SU-DHL-6 (cell line): ENCODE measurements around the gene HSD3B2.

Experiments
- H2AFZ ChIP-seq: fragments of 200-600 bp; sonication (generic); 2 replicates; pipeline ENCODE4 v1.6.1; 2014; ENCODE audit warnings: low read depth, mild to moderate bottlenecking, moderate library complexity, mixed read lengths, antibody characterized with exemption, low read length; ENCODE audit not compliant: severe bottlenecking
- H3F3A ChIP-seq: fragments of 200-600 bp; shearing (Covaris generic); 2 replicates; pipeline ENCODE4 v1.6.0; 2016; ENCODE audit warnings: antibody characterized with exemption, mild to moderate bottlenecking; ENCODE audit not compliant: insufficient read depth
- H3K27ac ChIP-seq: fragments of 200-600 bp; sonication (generic); 2 replicates; pipeline ENCODE4 v1.5.1; 2016; ENCODE audit warnings: low read depth, mild to moderate bottlenecking, low read length, moderate library complexity, mixed read lengths
- H3K27me3 ChIP-seq: fragments of 200-600 bp; sonication (generic), shearing (Covaris generic); 2 replicates; pipeline ENCODE4 v1.6.0; 2014; ENCODE audit warnings: mild to moderate bottlenecking, low read length
- H3K36me3 ChIP-seq: fragments of 200-600 bp; sonication (generic); 2 replicates; pipeline ENCODE4 v1.6.1; 2014; ENCODE audit warnings: mild to moderate bottlenecking, low read length, mixed read lengths
- H3K4me2 ChIP-seq: fragments of 300-600, 200-600 bp; shearing (Covaris generic), sonication (generic); 2 replicates; pipeline ENCODE4 v1.6.0; 2014; ENCODE audit warnings: low read length, low read depth, mild to moderate bottlenecking; ENCODE audit not compliant: poor library complexity, severe bottlenecking
- H3K4me3 ChIP-seq: fragments of 200-600 bp; sonication (generic); 2 replicates; pipeline ENCODE4 v1.5.1; 2014; ENCODE audit warnings: antibody characterized with exemption, low read length, mild to moderate bottlenecking, mixed read lengths; ENCODE audit not compliant: insufficient read depth, poor library complexity, severe bottlenecking
- H3K79me2 ChIP-seq: fragments of 200-600 bp; sonication (generic); 2 replicates; pipeline ENCODE4 v1.6.1; 2014; ENCODE audit warnings: mild to moderate bottlenecking, low read length, moderate library complexity; ENCODE audit not compliant: insufficient read depth
- H3K9ac ChIP-seq: fragments of 200-600 bp; sonication (generic); 2 replicates; pipeline ENCODE4 v1.7.0; 2014; ENCODE audit warnings: mild to moderate bottlenecking, low read length
- H3K9me2 ChIP-seq: fragments of 200-600 bp; sonication (generic); replicated peaks from 2 replicates; pipeline ENCODE4 v1.6.1; 2014; ENCODE audit warnings: low read length; ENCODE audit not compliant: insufficient read depth
- H3K9me3 ChIP-seq: fragments of 200-600 bp; sonication (generic); 2 replicates; pipeline ENCODE4 v1.6.1; 2014; ENCODE audit warnings: low read length, mixed read lengths; ENCODE audit not compliant: insufficient read depth
- H4K20me1 ChIP-seq: fragments of 200-600 bp; sonication (generic); 2 replicates; pipeline ENCODE4 v1.6.1; 2014; ENCODE audit warnings: low read depth, mild to moderate bottlenecking, antibody characterized with exemption, low read length, moderate library complexity, mixed read lengths
- EZH2phosphoT487 ChIP-seq: fragments of 200-600 bp; sonication (generic), shearing (Covaris generic); conservative IDR thresholded peaks from 2 replicates; pipeline ENCODE4 v1.6.1; 2018; ENCODE audit warnings: mild to moderate bottlenecking, antibody characterized with exemption, low read length, moderate library complexity, mixed read lengths
- TF ChIP-seq, protein P1 (sequence below): fragments of 200-600 bp; sonication (generic); IDR thresholded peaks from one replicate; pipeline ENCODE4 v1.5.1; 2017; ENCODE audit warnings: antibody characterized with exemption, mild to moderate bottlenecking, low read length, moderate library complexity; ENCODE audit not compliant: insufficient read depth, poor library complexity, severe bottlenecking

Gene HSD3B2

DNA sequence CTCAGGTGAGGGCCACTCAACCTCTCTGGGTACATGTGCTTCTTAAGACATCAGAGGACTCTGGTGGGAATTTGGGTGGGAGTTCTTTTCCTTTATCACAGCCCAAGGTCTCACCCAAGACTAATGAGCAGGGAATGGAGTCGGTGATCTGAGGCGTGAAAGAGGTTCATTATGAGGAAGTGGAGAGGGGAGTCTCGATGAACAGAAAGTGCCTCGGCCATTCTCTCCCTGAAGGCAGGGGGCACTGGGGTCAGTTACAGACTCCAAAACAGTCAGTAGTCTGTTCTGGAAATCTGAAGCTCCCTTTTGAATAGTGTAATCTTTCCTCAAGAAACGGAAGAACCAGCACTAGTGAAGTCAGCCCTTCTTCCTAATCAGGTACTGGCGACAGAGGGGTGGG is 36.2 kb downstream of the HSD3B2 start:
- TF ChIP-seq, protein P1, sequence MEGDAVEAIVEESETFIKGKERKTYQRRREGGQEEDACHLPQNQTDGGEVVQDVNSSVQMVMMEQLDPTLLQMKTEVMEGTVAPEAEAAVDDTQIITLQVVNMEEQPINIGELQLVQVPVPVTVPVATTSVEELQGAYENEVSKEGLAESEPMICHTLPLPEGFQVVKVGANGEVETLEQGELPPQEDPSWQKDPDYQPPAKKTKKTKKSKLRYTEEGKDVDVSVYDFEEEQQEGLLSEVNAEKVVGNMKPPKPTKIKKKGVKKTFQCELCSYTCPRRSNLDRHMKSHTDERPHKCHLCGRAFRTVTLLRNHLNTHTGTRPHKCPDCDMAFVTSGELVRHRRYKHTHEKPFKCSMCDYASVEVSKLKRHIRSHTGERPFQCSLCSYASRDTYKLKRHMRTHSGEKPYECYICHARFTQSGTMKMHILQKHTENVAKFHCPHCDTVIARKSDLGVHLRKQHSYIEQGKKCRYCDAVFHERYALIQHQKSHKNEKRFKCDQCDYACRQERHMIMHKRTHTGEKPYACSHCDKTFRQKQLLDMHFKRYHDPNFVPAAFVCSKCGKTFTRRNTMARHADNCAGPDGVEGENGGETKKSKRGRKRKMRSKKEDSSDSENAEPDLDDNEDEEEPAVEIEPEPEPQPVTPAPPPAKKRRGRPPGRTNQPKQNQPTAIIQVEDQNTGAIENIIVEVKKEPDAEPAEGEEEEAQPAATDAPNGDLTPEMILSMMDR: no peak
- no peak for TF ChIP-seq EZH2phosphoT487
- no peaks in the 10 kb centered on the region for H3K36me3 ChIP-seq
- H3K27me3 ChIP-seq: no peaks in the 10 kb centered on the region

DNA sequence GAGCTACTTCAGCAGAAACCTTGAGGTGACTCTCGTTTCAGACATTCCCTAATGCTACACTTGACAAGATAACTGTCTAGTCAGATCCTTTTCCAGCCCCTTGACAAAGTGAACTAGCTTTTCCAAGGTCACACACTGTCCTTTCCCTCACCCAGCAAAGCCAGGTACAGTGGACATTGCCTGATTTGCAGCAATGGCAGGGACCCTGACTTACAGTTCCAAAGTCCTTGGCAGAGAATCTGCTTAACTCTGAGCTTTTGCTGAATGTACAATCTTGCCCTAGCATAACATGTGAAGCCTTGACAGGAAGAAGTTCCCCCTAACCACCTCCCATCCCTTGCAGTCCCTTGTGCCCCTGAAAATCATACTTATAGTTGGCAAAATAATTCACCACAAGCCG is 37.1 kb downstream of the HSD3B2 start:
- no peak overlapping the region for H3K4me2 ChIP-seq

More for the DNA sequence above, 36.2 kb downstream of the HSD3B2 start:
- H3K27ac ChIP-seq: no peak overlapping the region
- H2AFZ ChIP-seq: no peak overlapping the region
- H3K9ac ChIP-seq: no peak overlapping the region
- H3K9me3 ChIP-seq: no peaks in the 10 kb centered on the region
- H3K4me2 ChIP-seq: no peak overlapping the region
- H3F3A ChIP-seq: no peaks in the 10 kb centered on the region
- no peak overlapping the region for H3K4me3 ChIP-seq
- no peaks in the 10 kb centered on the region for H3K79me2 ChIP-seq
- H4K20me1 ChIP-seq: no peaks in the 10 kb centered on the region
- H3K9me2 ChIP-seq: no peaks in the 10 kb centered on the region

DNA sequence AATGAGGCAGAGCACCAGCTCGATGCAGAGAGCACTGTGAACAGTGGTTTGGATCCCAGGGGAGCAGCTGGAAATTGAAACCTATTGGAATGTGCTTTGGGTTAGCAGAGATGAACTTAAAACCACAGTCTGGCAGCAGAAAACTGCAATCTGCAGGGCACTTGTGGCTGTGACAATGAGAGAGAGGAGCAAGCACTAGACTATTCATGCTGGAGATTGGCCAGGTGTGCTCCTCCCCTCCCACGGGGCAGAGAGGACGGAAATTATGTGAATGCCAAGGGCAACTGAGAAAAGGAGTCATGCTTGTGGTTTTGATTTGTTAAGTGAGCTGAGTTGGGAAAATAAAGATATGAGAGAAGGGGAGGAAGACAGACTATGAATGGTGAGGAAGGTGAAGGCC is 38.1 kb downstream of the HSD3B2 start:
- no peaks in the 10 kb centered on the region for H3K27me3 ChIP-seq
- H3K4me2 ChIP-seq: no peak overlapping the region
- H4K20me1 ChIP-seq: no peaks in the 10 kb centered on the region
- no peak overlapping the region for H3K9ac ChIP-seq
- H3K79me2 ChIP-seq: no peaks in the 10 kb centered on the region
- no peak overlapping the region for H3K4me3 ChIP-seq
- H3F3A ChIP-seq: no peaks in the 10 kb centered on the region
- no peak for TF ChIP-seq EZH2phosphoT487
- H3K36me3 ChIP-seq: no peaks in the 10 kb centered on the region
- H3K27ac ChIP-seq: no peak overlapping the region
- no peak overlapping the region for H2AFZ ChIP-seq
- no peaks in the 10 kb centered on the region for H3K9me3 ChIP-seq
- no peaks in the 10 kb centered on the region for H3K9me2 ChIP-seq

More for the DNA sequence above, 37.1 kb downstream of the HSD3B2 start:
- Histone ChIP-seq H3K4me3 (no peak overlapping the region), H3K36me3 (no peaks in the 10 kb centered on the region), H3K79me2 (no peaks in the 10 kb centered on the region), H3K9me3 (no peaks in the 10 kb centered on the region), H3K27me3 (no peaks in the 10 kb centered on the region), H3F3A (no peaks in the 10 kb centered on the region), H3K9ac (no peak overlapping the region), H3K9me2 (no peaks in the 10 kb centered on the region), H4K20me1 (no peaks in the 10 kb centered on the region), H3K27ac (no peak overlapping the region), H2AFZ (no peak overlapping the region)
- TF ChIP-seq, protein P1: no peak
- no peak for TF ChIP-seq EZH2phosphoT487

DNA sequence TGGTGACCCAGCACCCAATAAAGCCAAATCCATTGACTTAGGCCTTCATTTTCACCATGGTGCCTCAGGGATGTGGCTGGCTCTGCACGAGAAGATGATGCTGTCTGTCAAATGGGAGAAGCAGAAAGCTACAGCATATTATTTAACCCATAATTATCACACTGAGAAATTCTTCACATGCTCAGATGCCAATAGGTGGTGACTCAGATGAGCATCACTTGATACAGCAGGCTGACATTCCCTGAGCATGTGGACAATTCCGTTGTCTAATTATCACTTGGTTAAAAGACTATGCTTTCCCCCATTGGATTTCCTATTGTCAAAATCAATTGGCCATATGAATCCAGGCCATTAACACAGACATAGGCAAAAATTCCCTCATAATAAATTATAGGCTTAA is 48.0 kb downstream of the HSD3B2 start:
- H3K4me2 ChIP-seq: no peak overlapping the region
- no peaks in the 10 kb centered on the region for H3K27me3 ChIP-seq
- H3K27ac ChIP-seq: no peak overlapping the region
- no peaks in the 10 kb centered on the region for H3K79me2 ChIP-seq
- H3K9ac ChIP-seq: no peak overlapping the region
- H3K36me3 ChIP-seq: no peaks in the 10 kb centered on the region
- H2AFZ ChIP-seq: no peak overlapping the region
- H4K20me1 ChIP-seq: no peaks in the 10 kb centered on the region
- H3F3A ChIP-seq: no peaks in the 10 kb centered on the region
- H3K9me2 ChIP-seq: no peaks in the 10 kb centered on the region
- H3K4me3 ChIP-seq: no peak overlapping the region
- TF ChIP-seq, protein P1: no peak
- TF ChIP-seq EZH2phosphoT487: no peak
- no peaks in the 10 kb centered on the region for H3K9me3 ChIP-seq
